Right cardiac atrium (tissue), 5 donors: ENCODE data around the gene CRYM. TPM values are rescaled to one million over a fixed set of nuclear protein-coding genes. Genes with fewer than 3 reads are reported as not detected.
"Not testable (repeated sequence)": the region's sequence is repeated elsewhere in the genome, so short reads cannot be mapped to it uniquely, and the experiment has no call there.

Experiments used
- ATAC-seq, 2 donors: fragments of 200-7000 bp; cut with Tn5 transposase; one replicate each; pipeline versions ENCODE4 v1.8.0 to v1.9.1; 2020; ENCODE audit warnings: moderate library complexity in 2 of 2, mild to moderate bottlenecking in 1 of 2
- DNase-seq, 3 donors: peaks; one replicate each; pipeline ENCODE4 v3.0.0-alpha.2; 2020
- H3K27ac ChIP-seq: one replicate; pipeline ENCODE4 v1.5.1; 2013; ENCODE audit warnings: mild to moderate bottlenecking, low read length, control low read depth, moderate library complexity
- H3K27me3 ChIP-seq: one replicate; pipeline ENCODE4 v1.6.1; 2013; ENCODE audit not compliant: control insufficient read depth, insufficient read depth
- H3K4me1 ChIP-seq: one replicate; pipeline ENCODE4 v1.6.1; 2013; ENCODE audit warnings: low read length; ENCODE audit not compliant: control insufficient read depth, insufficient read depth
- H3K4me3 ChIP-seq: one replicate; pipeline ENCODE4 v1.5.1; 2013; ENCODE audit warnings: low read length, control low read depth
- H3K9me3 ChIP-seq: one replicate; pipeline ENCODE4 v1.6.1; 2013; ENCODE audit warnings: low read length; ENCODE audit not compliant: control insufficient read depth
- WGBS: extraction: QIAGEN DNeasy Blood & Tissue Kit; methylation state at CpG from one replicate; pipeline ENCODE4 v1.1.7; 2013; 5-methylcytosine and 5-hydroxymethylcytosine counted together
- intact Hi-C, 4 donors: fragments of 100-400 bp; cut with DNase I; formaldehyde crosslinking; loops; one replicate each; pipeline versions ENCODE4 v1.11.0 to v1.14.0; 2022 to 2023
- polyA plus RNA-seq: library from polyadenylated mRNA; stranded (reverse); fragments of 200-250 nt; gene quantifications from one replicate; pipeline ENCODE4 v1.2.3, GENCODE V29; 2013
- total RNA-seq, 4 donors: library from RNA; stranded (reverse); fragmentation: NEBNext Ultra II Directional; extraction: Animal tissue kit (Norgen Biotek cat#: 25700); gene quantifications; one replicate each; pipeline ENCODE4 v1.2.1, GENCODE V29; 2021
- donor health status: healthy with polysubstance abuse.
- donor health status: DM: no; HTN: yes; CAD: no.
- donor health status: DM: no; HTN: no; CAD: no.
- donor health status: DM: no; HTN: yes; CAD: no; lungs with severe emphysema.
- donor health status: DM: yes; HTN: yes; CAD: no.

The CRYM gene
- total and polyA plus RNA-seq, 5 donors: 108 to 143 (median 113) TPM

DNA sequence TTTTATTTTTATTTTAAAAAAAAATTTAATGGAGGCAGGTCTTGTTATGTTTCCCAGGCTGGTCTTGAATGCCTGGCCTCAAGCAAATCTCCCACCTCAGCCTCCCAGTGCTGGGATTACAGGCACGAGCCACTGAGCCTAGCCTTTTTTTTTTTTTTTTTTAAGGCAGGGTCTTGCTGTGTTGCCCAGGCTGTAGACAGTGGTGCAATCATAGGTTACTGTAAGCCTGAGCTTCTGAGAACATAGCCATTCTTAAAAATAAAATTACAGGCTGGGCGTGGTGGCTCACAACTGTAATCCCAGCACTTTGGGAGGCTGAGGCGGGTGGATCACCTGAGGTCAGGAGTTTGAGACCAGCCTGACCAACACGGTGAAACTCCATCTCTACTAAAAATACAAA, 29.9 kb downstream of the CRYM start:
- DNase-seq, H3K9me3 ChIP-seq, H3K27ac ChIP-seq, ATAC-seq, intact Hi-C loops, H3K4me1 ChIP-seq, H3K27me3 ChIP-seq, H3K4me3 ChIP-seq: not testable (repeated sequence)
- WGBS: 88% methylated on average over 4 of the region's 4 CpGs

DNA sequence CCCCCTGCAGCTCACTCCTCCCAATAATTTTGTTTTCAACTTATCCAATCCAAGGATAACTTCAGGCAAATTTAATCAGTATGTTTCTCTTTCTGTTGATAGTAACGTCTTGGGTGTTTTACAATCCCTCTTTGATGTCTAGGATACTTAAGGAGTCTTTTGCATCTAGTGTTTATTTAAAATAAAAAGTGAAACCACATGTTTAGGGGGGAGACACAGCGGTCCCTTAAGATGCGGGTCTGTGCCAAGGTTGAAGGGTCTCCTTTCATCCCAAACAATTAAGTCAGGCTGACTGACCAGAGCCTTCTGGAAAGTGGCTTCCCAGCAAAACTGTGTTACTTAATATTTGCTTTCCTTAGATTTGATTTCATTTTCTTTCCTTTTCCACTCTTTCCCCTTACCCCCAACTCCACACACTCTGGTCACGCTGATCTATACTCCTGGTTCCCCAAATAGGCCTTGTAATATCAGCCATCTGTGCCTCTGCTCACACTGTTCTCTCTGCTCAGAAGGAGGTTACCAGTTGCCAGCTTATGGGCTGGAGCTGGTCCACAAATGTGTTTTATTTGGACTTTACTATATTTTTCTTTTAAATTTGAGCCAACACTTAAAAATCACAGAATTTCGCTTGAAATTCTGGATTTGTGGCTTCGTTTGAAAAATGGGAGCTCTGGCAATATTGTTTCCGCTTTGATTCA, 33.4 kb downstream of the CRYM start:
- peak in 1 of 2 donors; percentile 52 for ATAC-seq
- no peaks in the 10 kb centered on the region for H3K9me3 ChIP-seq
- WGBS: 60% methylated on average over 7 of the region's 7 CpGs
- no peaks in the 10 kb centered on the region for H3K27me3 ChIP-seq
- no peak for DNase-seq
- no peak overlapping the region for H3K27ac ChIP-seq
- H3K4me1 ChIP-seq: no peaks in the 10 kb centered on the region
- intact Hi-C loops: no loop called here
- no peak overlapping the region for H3K4me3 ChIP-seq

DNA sequence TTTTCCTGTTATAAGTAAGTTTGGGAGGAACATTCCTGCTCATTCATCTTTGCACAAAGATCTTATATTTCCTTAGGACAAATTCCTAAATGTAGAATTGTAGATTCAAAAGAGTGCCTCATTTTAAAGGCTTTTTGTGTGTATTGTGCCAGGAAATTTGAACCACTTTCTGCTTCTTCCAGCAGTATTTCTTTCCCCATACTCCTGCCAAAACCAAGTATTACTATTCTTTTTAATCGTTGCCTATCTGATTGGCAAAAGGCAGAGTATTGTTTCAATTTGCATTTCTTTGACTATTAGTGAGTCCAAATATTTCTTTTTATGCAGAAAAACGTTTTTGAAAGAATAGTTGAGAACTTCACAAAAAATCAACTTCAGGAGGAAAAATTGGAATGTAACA, 35.3 kb downstream of the CRYM start:
- Histone ChIP-seq H3K4me1 (no peaks in the 10 kb centered on the region), H3K27me3 (no peaks in the 10 kb centered on the region), H3K27ac (no peak overlapping the region), H3K9me3 (no peaks in the 10 kb centered on the region), H3K4me3 (no peak overlapping the region)
- intact Hi-C loops: no loop called here
- ATAC-seq: no peak
- WGBS: 16% methylated on average over 2 of the region's 2 CpGs
- no peak for DNase-seq

DNA sequence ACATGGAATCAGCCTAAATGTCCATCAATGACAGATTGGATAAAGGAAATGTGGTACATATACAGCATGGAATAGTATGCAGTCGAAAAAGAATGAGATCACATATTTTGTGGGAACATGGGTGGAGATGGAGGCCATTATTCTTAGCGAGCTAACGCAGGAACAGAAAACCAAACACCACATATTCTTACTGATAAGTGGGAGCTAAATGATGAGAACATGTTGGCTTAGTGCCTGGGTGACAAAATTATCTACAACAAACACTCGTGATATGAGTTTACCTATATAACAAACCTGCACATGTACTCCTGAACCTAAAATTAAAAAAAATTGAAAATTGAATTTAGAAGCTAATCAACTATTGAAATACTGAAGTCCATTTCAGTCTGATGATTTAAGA, 38.4 kb downstream of the CRYM start:
- Histone ChIP-seq H3K27ac (no peak overlapping the region), H3K4me3 (no peak overlapping the region), H3K27me3 (no peaks in the 10 kb centered on the region), H3K9me3 (no peaks in the 10 kb centered on the region), H3K4me1 (no peaks in the 10 kb centered on the region)
- intact Hi-C loops: no loop called here
- no peak for DNase-seq
- no peak for ATAC-seq
- WGBS: 37% methylated on average over 4 of the region's 4 CpGs

DNA sequence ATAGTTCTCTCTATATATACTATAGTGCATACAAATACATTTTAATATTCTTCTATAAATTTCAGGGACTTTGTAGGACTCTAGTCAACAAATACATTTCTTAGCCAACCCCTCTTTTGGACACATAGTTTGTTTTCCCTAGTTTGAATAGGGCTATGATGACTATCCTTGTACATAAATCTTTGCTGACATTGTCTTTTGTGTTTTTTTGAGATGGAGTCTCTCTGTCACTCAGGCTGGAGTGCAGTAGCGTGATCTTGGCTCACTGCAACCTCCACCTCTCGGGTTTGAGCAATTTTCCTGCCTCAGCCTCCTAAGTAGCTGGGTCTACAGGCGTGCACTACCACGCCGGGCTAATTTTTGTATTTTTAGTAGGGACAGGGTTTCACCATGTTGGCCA, 41.3 kb downstream of the CRYM start:
- intact Hi-C loops: no loop called here
- no peaks in the 10 kb centered on the region for H3K9me3 ChIP-seq
- no peak for DNase-seq
- 80% methylated on average over 5 of the region's 5 CpGs for WGBS
- no peak overlapping the region for H3K27ac ChIP-seq
- H3K27me3 ChIP-seq: no peaks in the 10 kb centered on the region
- H3K4me1 ChIP-seq: no peaks in the 10 kb centered on the region
- no peak for ATAC-seq
- H3K4me3 ChIP-seq: no peak overlapping the region

DNA sequence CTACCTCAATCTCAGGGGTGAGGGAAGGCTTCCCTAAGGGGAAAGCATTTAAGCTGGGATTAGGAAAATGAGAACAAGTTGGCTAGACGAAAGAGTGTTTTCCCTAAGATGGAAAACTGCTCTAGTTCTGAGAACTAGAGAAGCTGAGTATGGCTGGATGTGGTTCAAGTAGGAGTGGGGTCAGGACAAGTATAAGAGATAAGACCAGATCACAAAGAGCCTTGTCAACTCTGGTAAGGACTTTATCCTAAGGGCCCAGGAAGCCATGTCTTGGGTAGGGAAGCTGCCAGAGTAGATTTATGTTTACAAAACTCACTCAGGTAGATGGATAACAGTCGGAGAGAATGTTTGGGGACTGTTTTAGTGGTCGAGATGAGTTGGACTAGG, 42.9 kb downstream of the CRYM start:
- no peaks in the 10 kb centered on the region for H3K9me3 ChIP-seq
- no peak overlapping the region for H3K4me3 ChIP-seq
- DNase-seq (no peak), ATAC-seq (no peak)
- H3K27ac ChIP-seq: no peak overlapping the region
- intact Hi-C loops: no loop called here
- no peaks in the 10 kb centered on the region for H3K27me3 ChIP-seq
- WGBS: 78% methylated on average over 3 of the region's 3 CpGs
- no peaks in the 10 kb centered on the region for H3K4me1 ChIP-seq

DNA sequence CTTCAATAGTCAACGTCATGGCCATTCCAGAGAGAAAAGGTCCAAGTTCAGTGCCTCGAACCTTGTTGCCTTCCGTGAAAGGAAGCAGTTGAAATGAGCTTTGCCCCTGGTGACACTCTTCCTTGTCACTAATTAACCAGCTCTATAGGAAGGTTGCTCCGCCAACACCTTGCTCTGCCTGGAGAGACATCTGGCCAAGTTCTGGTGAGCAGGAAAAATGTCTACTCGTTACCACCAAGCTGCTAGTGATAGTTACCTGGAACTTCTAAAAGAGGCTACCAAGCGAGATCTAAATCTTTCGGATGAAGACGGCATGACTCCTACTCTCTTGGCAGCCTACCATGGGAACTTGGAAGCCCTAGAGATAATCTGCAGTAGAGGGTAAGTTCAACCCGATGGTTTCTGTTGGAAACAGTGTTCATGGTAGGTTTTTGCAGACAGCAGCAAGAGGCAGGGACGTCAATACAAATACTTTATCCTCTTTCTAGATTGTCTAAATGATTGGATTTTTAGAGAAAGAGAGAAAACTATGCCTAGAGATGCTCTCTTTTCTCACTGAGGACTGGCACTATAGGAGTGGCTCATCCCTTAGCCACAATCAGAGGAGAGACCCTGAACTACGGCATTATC, 44.5 kb downstream of the CRYM start, which contains the start of gene ANKS4B:
ANKS4B (plus strand) TSS at position 179 of the 630 bp plus-strand sequence; CDS start at position 218, 39 bp downstream.
- intact Hi-C loops: no loop called here
- ATAC-seq (no peak), DNase-seq (no peak)
- no peak within 1 kb of the TSS for H3K27ac ChIP-seq
- no peaks in the 10 kb centered on the region for H3K4me1 ChIP-seq
- H3K9me3 ChIP-seq: no peaks in the 10 kb centered on the region
- H3K4me3 ChIP-seq: no peak within 1 kb of the TSS
- H3K27me3 ChIP-seq: no peaks in the 10 kb centered on the region
- 79% methylated on average over 11 of the region's 11 CpGs for WGBS

DNA sequence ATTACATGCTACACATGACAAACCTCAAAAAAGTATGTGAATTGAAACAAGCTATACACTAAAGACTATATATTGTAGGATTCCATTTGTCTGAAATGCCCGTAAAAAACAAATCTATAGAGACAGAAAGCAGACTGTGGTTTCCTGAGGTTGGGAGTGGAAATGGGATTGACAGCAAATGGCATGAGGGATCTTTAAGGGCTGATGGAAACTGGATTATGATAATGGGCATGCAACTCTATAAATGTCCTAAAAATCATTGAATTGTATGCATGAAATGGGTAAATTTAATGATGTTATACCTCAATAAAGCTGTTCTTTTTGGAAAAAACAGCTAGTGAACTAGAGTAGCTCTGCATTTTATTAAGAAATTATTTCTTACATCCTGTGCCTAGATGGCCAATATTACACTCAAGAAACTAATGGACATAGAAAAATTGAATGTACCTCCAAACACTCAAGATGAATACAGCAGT, 45.0 kb downstream of the CRYM start:
- no peaks in the 10 kb centered on the region for H3K4me1 ChIP-seq
- no peak overlapping the region for H3K4me3 ChIP-seq
- intact Hi-C loops: no loop called here
- ATAC-seq (no peak), DNase-seq (no peak)
- H3K9me3 ChIP-seq: no peaks in the 10 kb centered on the region
- no peaks in the 10 kb centered on the region for H3K27me3 ChIP-seq
- 94% methylated on average over 1 of the region's 1 CpG for WGBS
- no peak overlapping the region for H3K27ac ChIP-seq

DNA sequence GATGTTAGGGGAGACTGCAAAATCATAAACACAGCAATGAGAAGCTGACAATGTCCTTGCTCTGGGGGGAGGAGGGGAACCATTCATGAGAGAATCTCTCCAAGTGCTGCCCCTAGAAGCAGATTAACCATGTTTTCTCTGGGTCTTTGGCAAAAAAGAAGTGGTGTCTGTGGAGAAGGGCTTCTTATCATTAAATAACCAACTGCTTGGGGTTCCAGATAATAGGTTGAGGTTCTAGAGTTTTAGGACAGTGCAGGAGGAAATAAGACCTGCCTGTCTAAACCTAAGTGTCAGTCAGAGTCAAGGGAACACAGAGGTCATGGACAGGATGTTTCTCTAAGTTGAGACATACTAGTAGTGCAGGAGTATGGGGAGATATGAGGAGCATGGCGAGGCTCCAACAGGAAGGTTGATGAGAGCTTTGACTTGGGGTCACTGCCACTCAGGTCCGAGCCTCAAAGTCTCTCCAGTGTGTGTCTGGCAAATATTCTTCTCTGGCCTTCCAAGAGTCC, 49.7 kb downstream of the CRYM start:
- Histone ChIP-seq H3K4me3 (no peak overlapping the region), H3K27ac (no peak overlapping the region), H3K4me1 (no peaks in the 10 kb centered on the region), H3K27me3 (no peaks in the 10 kb centered on the region), H3K9me3 (no peaks in the 10 kb centered on the region)
- 39% methylated on average over 2 of the region's 2 CpGs for WGBS
- intact Hi-C loops: no loop called here
- DNase-seq: no peak
- no peak for ATAC-seq

DNA sequence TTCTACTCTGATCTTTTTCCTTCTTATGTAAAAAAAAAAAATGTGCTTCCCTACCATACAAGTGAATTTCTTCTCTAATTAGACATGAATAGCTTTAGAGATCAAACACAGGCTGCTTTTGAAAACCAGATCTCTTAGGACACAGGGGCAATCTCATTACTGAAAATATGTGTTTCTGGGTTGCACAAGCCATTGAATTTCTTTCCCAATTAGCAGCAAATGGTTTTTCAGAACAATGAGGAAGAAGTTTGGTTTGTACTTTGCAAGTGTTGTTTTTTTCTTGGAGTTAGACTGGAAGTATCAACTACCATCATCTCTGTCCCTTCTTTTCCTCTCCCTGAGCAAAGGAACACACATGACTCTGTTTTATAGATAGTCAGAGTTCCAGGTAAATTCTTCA, 50.2 kb downstream of the CRYM start:
- ATAC-seq (no peak), DNase-seq (no peak)
- Histone ChIP-seq H3K27ac (no peak overlapping the region), H3K27me3 (no peaks in the 10 kb centered on the region), H3K9me3 (no peaks in the 10 kb centered on the region), H3K4me3 (no peak overlapping the region), H3K4me1 (no peaks in the 10 kb centered on the region)
- intact Hi-C loops: no loop called here

DNA sequence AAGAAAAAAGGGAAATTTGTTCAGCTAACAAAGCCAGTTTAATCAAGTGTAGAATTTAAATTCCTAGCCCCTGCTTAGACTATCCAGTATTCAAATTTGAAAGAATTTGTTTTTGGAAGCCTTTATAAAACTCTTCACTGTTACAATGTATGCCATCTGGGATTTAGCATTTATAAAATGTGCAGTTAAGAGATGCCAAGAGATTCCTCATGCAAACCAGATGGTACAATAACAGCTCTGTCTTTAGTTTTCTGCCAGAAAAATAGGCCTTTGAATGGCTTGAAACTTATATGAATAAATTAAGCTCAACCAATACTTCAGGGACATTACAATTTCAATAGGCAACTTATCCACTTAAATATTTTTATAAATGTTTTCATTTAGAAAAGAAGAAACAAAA, 51.3 kb downstream of the CRYM start:
- intact Hi-C loops: no loop called here
- Histone ChIP-seq H3K27ac (no peak overlapping the region), H3K27me3 (no peaks in the 10 kb centered on the region), H3K9me3 (no peaks in the 10 kb centered on the region), H3K4me3 (no peak overlapping the region), H3K4me1 (no peaks in the 10 kb centered on the region)
- DNase-seq: no peak
- no peak for ATAC-seq
